Epithelial cell of esophagus (primary cell): ENCODE results near the gene ALS2CL.

ENCODE experiments used
- DNase-seq: peaks from one replicate; pipeline ENCODE4 v3.0.0; 2010; ENCODE audit warnings: low read depth
- H3K4me3 ChIP-seq: 2 replicates; pipeline ENCODE4 v1.5.1; 2011; ENCODE audit warnings: mild to moderate bottlenecking, low read length, control low read depth
- CTCF ChIP-seq: IDR thresholded peaks from 2 replicates; pipeline ENCODE4 v1.5.1; 2011; ENCODE audit warnings: low read depth, mild to moderate bottlenecking, low read length, control low read depth, inconsistent platforms; ENCODE audit not compliant: insufficient read depth; ENCODE audit errors: missing control alignments

Gene ALS2CL

GRCh38 chr3:46710671-46711295, 17.3 kb upstream of the ALS2CL start:
- TF ChIP-seq CTCF, result no peak
- no peak for DNase-seq
- H3K4me3 ChIP-seq, result no peak overlapping the region

GRCh38 chr3:46710229-46710628, 16.8 kb upstream of the ALS2CL start:
- TF ChIP-seq CTCF, result no peak
- H3K4me3 ChIP-seq, result no peak overlapping the region
- DNase-seq, result no peak

GRCh38 chr3:46709721-46710120, 16.2 kb upstream of the ALS2CL start:
- no peak for DNase-seq
- no peak overlapping the region for H3K4me3 ChIP-seq
- TF ChIP-seq CTCF, result no peak

- TF ChIP-seq CTCF, result no peak
Measured at GRCh38 chr3:46709157-46709654, 15.7 kb upstream of the ALS2CL start.

GRCh38 chr3:46708401-46709156, 15.1 kb upstream of the ALS2CL start:
- no peak for TF ChIP-seq CTCF
- no peak overlapping the region for H3K4me3 ChIP-seq
- no peak for DNase-seq

More at GRCh38 chr3:46709157-46709654, 15.7 kb upstream of the ALS2CL start:
- no peak overlapping the region for H3K4me3 ChIP-seq
- DNase-seq, result no peak

- TF ChIP-seq CTCF, result no peak
- no peak for DNase-seq
- no peak overlapping the region for H3K4me3 ChIP-seq
Measured at GRCh38 chr3:46707601-46708011, 14.1 kb upstream of the ALS2CL start.
